Measurements from ENCODE around the gene ARSB. TPM values are rescaled to one million over a fixed set of nuclear protein-coding genes. Genes with fewer than 3 reads are reported as not detected.

ARSB gene
- total RNA-seq, 4 donors from 2014 or later = 9.1 to 12.7 (median 10.7) TPM

DNA sequence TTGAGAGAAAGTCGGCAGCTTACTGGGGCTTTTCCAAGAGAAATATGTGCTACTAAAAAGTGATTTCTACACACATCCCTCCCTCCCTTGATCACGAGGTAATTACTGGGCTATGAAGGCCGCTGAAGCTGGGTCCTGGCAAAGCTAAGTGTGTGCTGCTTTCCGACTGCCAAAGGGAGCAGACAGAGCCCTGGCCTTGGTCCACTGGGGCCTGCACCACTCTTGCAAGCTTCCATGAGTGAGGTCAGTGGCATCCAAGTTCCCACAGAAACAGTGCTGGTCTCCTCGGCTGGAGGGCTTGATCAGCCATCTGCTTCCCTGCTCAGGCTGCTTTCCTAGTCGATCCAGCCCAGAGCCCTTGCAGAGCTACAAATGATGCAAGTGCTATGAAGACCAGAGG is 181.8 kb downstream of the ARSB start:
- in situ Hi-C loops (cut with MboI; ENCODE audit: low pct_ligation_motif_present in 1 of 4, low pct_unique_long_range_greater_than_20kb in 1 of 4, low sequenced_read_pairs in 3 of 4) (no loop called here), intact Hi-C loops (cut with DNase I; ENCODE audit: low total_unique reads) (no loop called here)
- DNase-seq = peak; percentile 41
- Histone ChIP-seq H3K9me3 (no peaks in the 10 kb centered on the region), H3K27ac (peak overlapping the region in 3 of 4 donors; percentile 33 to 57 (median 38)), H3K4me1 (no peaks in the 10 kb centered on the region), H3K27me3 (no peaks in the 10 kb centered on the region), H3K4me3 (no peak overlapping the region), H3K36me3 (no peaks in the 10 kb centered on the region)
- TF ChIP-seq POLR2A (IDR thresholded peaks at IDR 0.05) (no peak), CTCF (IDR thresholded peaks at IDR 0.05) (no peak), EP300 (IDR thresholded peaks at IDR 0.05; ENCODE audit: low read depth) (no peak), POLR2AphosphoS5 (IDR thresholded peaks at IDR 0.05) (no peak)
- 65 to 75% methylated on average over 2 to 6 of the region's 6 CpGs for WGBS, 2 donors (ENCODE audit: low coverage in 1 of 2)

- H3K4me1 ChIP-seq = no peaks in the 10 kb centered on the region
- no peaks in the 10 kb centered on the region for H3K9me3 ChIP-seq
- in situ Hi-C loops (cut with MboI; ENCODE audit: low pct_ligation_motif_present in 1 of 4, low pct_unique_long_range_greater_than_20kb in 1 of 4, low sequenced_read_pairs in 3 of 4) (no loop called here), intact Hi-C loops (cut with DNase I; ENCODE audit: low total_unique reads) (no loop called here)
- no peaks in the 10 kb centered on the region for H3K27me3 ChIP-seq
- WGBS, 2 donors (ENCODE audit: low coverage in 1 of 2) = 60 to 86% methylated on average over 1 to 8 of the region's 8 CpGs
- no peak for DNase-seq
- no peak for TF ChIP-seq CTCF (IDR thresholded peaks at IDR 0.05)
- no peak for TF ChIP-seq POLR2AphosphoS5 (IDR thresholded peaks at IDR 0.05)
- no peak for TF ChIP-seq EP300 (IDR thresholded peaks at IDR 0.05; ENCODE audit: low read depth)
- TF ChIP-seq POLR2A (IDR thresholded peaks at IDR 0.05) = no peak
- no peak overlapping the region for H3K27ac ChIP-seq
- no peaks in the 10 kb centered on the region for H3K36me3 ChIP-seq
- H3K4me3 ChIP-seq = no peak overlapping the region
Measured at GRCh38 chr5:78801413-78801812, 183.7 kb downstream of the ARSB start.

DNA sequence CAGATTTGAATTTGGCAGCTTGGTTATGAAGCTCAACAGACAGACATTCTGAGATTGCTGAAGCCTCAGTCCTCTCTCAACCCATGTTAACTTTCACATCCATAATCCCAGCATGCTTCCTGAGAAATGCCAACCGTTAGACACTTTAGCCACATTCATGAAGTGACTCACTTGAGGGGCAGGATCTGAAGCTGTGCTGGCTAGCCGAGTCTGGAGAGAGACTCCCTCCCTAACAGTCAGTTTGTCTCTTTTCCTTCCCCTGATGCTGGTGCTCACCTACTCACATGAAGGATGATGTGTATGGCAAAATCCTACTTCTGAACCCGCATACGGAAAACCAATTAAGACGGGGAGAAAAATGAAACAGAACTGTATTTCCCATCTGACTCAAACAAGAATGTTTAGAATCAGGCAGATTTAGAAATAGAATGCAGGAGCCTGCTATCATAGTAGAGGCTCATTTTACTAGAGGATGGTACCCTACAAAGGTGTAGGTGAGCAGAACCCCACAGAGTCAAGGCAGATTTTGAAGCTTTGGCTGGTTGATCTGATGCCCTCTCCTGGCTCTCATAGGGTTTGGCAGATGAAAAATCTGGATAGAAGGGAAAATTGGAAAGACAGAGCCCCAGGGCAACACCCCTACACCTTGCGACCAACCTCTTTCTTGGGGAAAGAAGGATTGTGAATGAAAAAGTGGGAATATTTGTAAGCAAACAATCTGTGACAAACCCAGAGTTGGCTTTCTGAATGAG is 185.7 kb downstream of the ARSB start:
- Histone ChIP-seq H3K4me1 (no peaks in the 10 kb centered on the region), H3K4me3 (no peak overlapping the region), H3K27me3 (no peaks in the 10 kb centered on the region), H3K9me3 (no peaks in the 10 kb centered on the region), H3K27ac (no peak overlapping the region), H3K36me3 (no peaks in the 10 kb centered on the region)
- WGBS, 2 donors (ENCODE audit: low coverage in 1 of 2) = 94 to 100% methylated on average over 1 to 6 of the region's 6 CpGs
- in situ Hi-C loops (cut with MboI; ENCODE audit: low pct_ligation_motif_present in 1 of 4, low pct_unique_long_range_greater_than_20kb in 1 of 4, low sequenced_read_pairs in 3 of 4) = no loop called here
- DNase-seq = no peak
- intact Hi-C loops (cut with DNase I; ENCODE audit: low total_unique reads) = loop anchor here (10.0 kb wide), 1 partner anchor 1035 kb away; no protein-coding TSS in a partner anchor
- no peak for TF ChIP-seq POLR2A (IDR thresholded peaks at IDR 0.05)
- TF ChIP-seq POLR2AphosphoS5 (IDR thresholded peaks at IDR 0.05) = no peak
- TF ChIP-seq CTCF (IDR thresholded peaks at IDR 0.05) = no peak
- TF ChIP-seq EP300 (IDR thresholded peaks at IDR 0.05; ENCODE audit: low read depth) = no peak

- Histone ChIP-seq H3K4me1 (no peaks in the 10 kb centered on the region), H3K27me3 (no peaks in the 10 kb centered on the region), H3K36me3 (no peaks in the 10 kb centered on the region), H3K27ac (no peak overlapping the region), H3K4me3 (no peak overlapping the region), H3K9me3 (no peaks in the 10 kb centered on the region)
- in situ Hi-C loops (cut with MboI; ENCODE audit: low pct_ligation_motif_present in 1 of 4, low pct_unique_long_range_greater_than_20kb in 1 of 4, low sequenced_read_pairs in 3 of 4) (no loop called here), intact Hi-C loops (cut with DNase I; ENCODE audit: low total_unique reads) (loop anchor here (10.0 kb wide), 1 partner anchor 1036 kb away; no protein-coding TSS in a partner anchor)
- TF ChIP-seq EP300 (IDR thresholded peaks at IDR 0.05; ENCODE audit: low read depth) (no peak), POLR2AphosphoS5 (IDR thresholded peaks at IDR 0.05) (no peak), POLR2A (IDR thresholded peaks at IDR 0.05) (no peak), CTCF (IDR thresholded peaks at IDR 0.05) (no peak)
- DNase-seq = no peak
- 98% methylated on average over 3 of the region's 3 CpGs; no CpG with 5 or more reads in 1 of the 2 donors for WGBS, 2 donors (ENCODE audit: low coverage in 1 of 2)
Measured at GRCh38 chr5:78798673-78799029, 186.5 kb downstream of the ARSB start.

Data from transverse colon (tissue), 4 donors.